WTC11 (cell line): Measurements from ENCODE around the gene PPP1R14C.

Experiments
- HMGA2 ChIP-seq: fragments of 250-450 bp; sonication (Bioruptor Pico); IDR thresholded peaks from 2 replicates; pipeline ENCODE4 v1.4.0; 2021; ENCODE audit warnings: mild to moderate bottlenecking, moderate library complexity
- TF ChIP-seq, protein P1 (sequence below): fragments of 250-450 bp; sonication (Bioruptor Pico); IDR thresholded peaks from 2 replicates; pipeline ENCODE4 v2.1.2; 2022; ENCODE audit warnings: mild to moderate bottlenecking, moderate library complexity

DNA sequence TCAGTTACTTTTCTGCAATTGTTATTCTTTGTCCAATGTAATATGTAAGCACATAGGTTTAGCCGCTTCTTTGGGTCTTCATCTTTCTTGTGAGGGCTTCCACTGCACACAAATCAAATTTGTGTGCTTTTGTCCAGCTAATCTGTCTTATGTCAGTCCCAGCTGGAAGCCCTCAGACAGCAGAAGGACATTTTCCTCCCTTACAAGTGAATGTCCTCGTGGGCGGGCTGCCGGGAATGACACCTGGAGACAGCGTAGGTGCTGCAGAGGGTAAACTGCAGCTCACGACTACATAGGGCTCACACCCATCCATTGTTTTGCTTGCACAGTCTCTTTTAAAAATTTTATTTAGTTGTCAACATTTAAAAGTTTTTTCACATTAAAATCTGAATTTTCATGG, 24.6 kb upstream of the PPP1R14C start:
- TF ChIP-seq, protein P1, sequence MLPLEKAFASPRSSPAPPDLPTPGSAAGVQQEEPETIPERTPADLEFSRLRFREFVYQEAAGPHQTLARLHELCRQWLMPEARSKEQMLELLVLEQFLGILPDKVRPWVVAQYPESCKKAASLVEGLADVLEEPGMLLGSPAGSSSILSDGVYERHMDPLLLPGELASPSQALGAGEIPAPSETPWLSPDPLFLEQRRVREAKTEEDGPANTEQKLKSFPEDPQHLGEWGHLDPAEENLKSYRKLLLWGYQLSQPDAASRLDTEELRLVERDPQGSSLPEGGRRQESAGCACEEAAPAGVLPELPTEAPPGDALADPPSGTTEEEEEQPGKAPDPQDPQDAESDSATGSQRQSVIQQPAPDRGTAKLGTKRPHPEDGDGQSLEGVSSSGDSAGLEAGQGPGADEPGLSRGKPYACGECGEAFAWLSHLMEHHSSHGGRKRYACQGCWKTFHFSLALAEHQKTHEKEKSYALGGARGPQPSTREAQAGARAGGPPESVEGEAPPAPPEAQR = no peak
- no peak for TF ChIP-seq HMGA2 (CRISPR knock-in tag)
